Vagina (tissue), 2 donors: ENCODE results near the gene GTF2IRD1. TPM values are rescaled to one million over a fixed set of nuclear protein-coding genes. Genes with fewer than 3 reads are reported as not detected.
"Not testable (repeated sequence)": the region's sequence is repeated elsewhere in the genome, so short reads cannot be mapped to it uniquely, and the experiment has no call there.

Experiments
- DNase-seq, 2 donors: peaks; one replicate each; pipeline ENCODE4 v3.0.0-alpha.2; 2017; ENCODE audit errors: extremely low spot score in 2 of 2
- H3K27ac ChIP-seq: fragments of 200-600 bp; sonication (generic); one replicate; pipeline ENCODE4 v1.5.1; 2019
- H3K27me3 ChIP-seq: fragments of 200-600 bp; sonication (generic); one replicate; pipeline ENCODE4 v1.5.1; 2019
- H3K36me3 ChIP-seq, 2 donors: fragments of 200-600 bp; sonication (generic); one replicate each; pipeline ENCODE4 v1.5.1; 2017 to 2019
- H3K4me1 ChIP-seq: fragments of 200-600 bp; sonication (generic); one replicate; pipeline ENCODE4 v1.5.1; 2019
- H3K4me3 ChIP-seq, 2 donors: fragments of 200-600 bp; sonication (generic); 1 replicate in 1 of 2; 2 replicates in 1 of 2; pipeline ENCODE4 v1.5.1; 2016 to 2019
- H3K9me3 ChIP-seq: fragments of 200-600 bp; sonication (generic); one replicate; pipeline ENCODE4 v1.5.1; 2019
- CTCF ChIP-seq, 3 experiments: fragments of 450-650 bp in 2 of 3; fragments of 200-600 bp in 1 of 3; sonication (generic) in 1 of 3; IDR thresholded peaks; one replicate each; pipeline ENCODE4 v1.5.1; 2017 to 2019; ENCODE audit warnings: antibody characterized with exemption in 3 of 3, mild to moderate bottlenecking in 2 of 3, moderate library complexity in 2 of 3
- POLR2A ChIP-seq, 2 donors: fragments of 450-650 bp; IDR thresholded peaks; one replicate each; pipeline ENCODE4 v1.6.1; 2017; ENCODE audit warnings: antibody characterized with exemption in 2 of 2, mild to moderate bottlenecking in 2 of 2, moderate library complexity in 2 of 2
- POLR2AphosphoS5 ChIP-seq, 2 donors: sonication (generic); formaldehyde crosslinking; IDR thresholded peaks; one replicate each; pipeline ENCODE4 v1.9.0; 2017; ENCODE audit warnings: antibody characterized with exemption in 2 of 2, mild to moderate bottlenecking in 2 of 2, low read depth in 1 of 2; ENCODE audit not compliant: insufficient read depth in 1 of 2
- intact Hi-C: fragments of 100-400 bp; cut with DNase I; formaldehyde crosslinking; loops from one replicate; pipeline ENCODE4 v1.15.1; 2023
- total RNA-seq: library from RNA; depleted of rRNA; stranded (reverse); fragments of >200 nt; gene quantifications from one replicate; pipeline ENCODE4 v1.2.3, GENCODE V29; 2016

The GTF2IRD1 gene
- total RNA-seq, 1 donor from 2014 or later: 33.6 TPM

- TF ChIP-seq CTCF (IDR thresholded peaks at IDR 0.05) (no peak), POLR2A (IDR thresholded peaks at IDR 0.05) (no peak), POLR2AphosphoS5 (IDR thresholded peaks at IDR 0.05; ENCODE audit: insufficient read depth in 1 of 2, low read depth in 1 of 2) (no peak)
- intact Hi-C loops: no loop called here
- no peak for DNase-seq
These were observed 35.2 kb upstream of the GTF2IRD1 start for GRCh38 chr7:74418538-74418937.

GRCh38 chr7:74419232-74419631 lies 34.5 kb upstream of the GTF2IRD1 start:
- H3K4me3 ChIP-seq, intact Hi-C loops: not testable (repeated sequence)

More at GRCh38 chr7:74418538-74418937, 35.2 kb upstream of the GTF2IRD1 start:
- Histone ChIP-seq H3K4me3 (no peak overlapping the region), H3K27ac (no peak overlapping the region), H3K27me3 (no peaks in the 10 kb centered on the region), H3K4me1 (peaks cover 7% of the 10 kb centered on the region), H3K9me3 (no peaks in the 10 kb centered on the region), H3K36me3 (no peaks in the 10 kb centered on the region)

GRCh38 chr7:74420006-74420405 lies 33.7 kb upstream of the GTF2IRD1 start:
- H3K36me3 ChIP-seq: no peaks in the 10 kb centered on the region
- H3K9me3 ChIP-seq: no peaks in the 10 kb centered on the region
- no peak for DNase-seq
- intact Hi-C loops: loop anchor here (10.0 kb wide), 1 partner anchor 145 kb away; no protein-coding TSS in a partner anchor
- no peak overlapping the region for H3K4me3 ChIP-seq
- H3K27ac ChIP-seq: no peak overlapping the region
- peaks cover 7% of the 10 kb centered on the region for H3K4me1 ChIP-seq
- H3K27me3 ChIP-seq: no peaks in the 10 kb centered on the region
- TF ChIP-seq POLR2AphosphoS5 (IDR thresholded peaks at IDR 0.05; ENCODE audit: insufficient read depth in 1 of 2, low read depth in 1 of 2): no peak
- no peak for TF ChIP-seq CTCF (IDR thresholded peaks at IDR 0.05)
- no peak for TF ChIP-seq POLR2A (IDR thresholded peaks at IDR 0.05)

More at GRCh38 chr7:74419232-74419631, 34.5 kb upstream of the GTF2IRD1 start:
- not testable (repeated sequence) for H3K27ac ChIP-seq, DNase-seq, H3K4me1 ChIP-seq, H3K36me3 ChIP-seq, H3K27me3 ChIP-seq, H3K9me3 ChIP-seq

GRCh38 chr7:74424291-74424880 lies 29.3 kb upstream of the GTF2IRD1 start:
- intact Hi-C loops: loop anchor here (10.0 kb wide), 1 partner anchor 140 kb away; no protein-coding TSS in a partner anchor
- H3K9me3 ChIP-seq: no peaks in the 10 kb centered on the region
- no peak for DNase-seq
- no peaks in the 10 kb centered on the region for H3K4me1 ChIP-seq
- H3K27ac ChIP-seq: no peak overlapping the region
- TF ChIP-seq CTCF (IDR thresholded peaks at IDR 0.05): no peak
- no peak for TF ChIP-seq POLR2A (IDR thresholded peaks at IDR 0.05)
- TF ChIP-seq POLR2AphosphoS5 (IDR thresholded peaks at IDR 0.05; ENCODE audit: insufficient read depth in 1 of 2, low read depth in 1 of 2): no peak
- no peaks in the 10 kb centered on the region for H3K36me3 ChIP-seq
- no peak overlapping the region for H3K4me3 ChIP-seq
- H3K27me3 ChIP-seq: no peaks in the 10 kb centered on the region

GRCh38 chr7:74428023-74428422 lies 25.7 kb upstream of the GTF2IRD1 start:
- Histone ChIP-seq H3K27me3 (no peaks in the 10 kb centered on the region), H3K4me3 (no peak overlapping the region), H3K36me3 (no peaks in the 10 kb centered on the region), H3K4me1 (no peaks in the 10 kb centered on the region), H3K27ac (no peak overlapping the region), H3K9me3 (no peaks in the 10 kb centered on the region)
- no peak for DNase-seq
- no peak for TF ChIP-seq POLR2AphosphoS5 (IDR thresholded peaks at IDR 0.05; ENCODE audit: insufficient read depth in 1 of 2, low read depth in 1 of 2)
- TF ChIP-seq CTCF (IDR thresholded peaks at IDR 0.05): no peak
- TF ChIP-seq POLR2A (IDR thresholded peaks at IDR 0.05): no peak
- intact Hi-C loops: loop anchor here (10.0 kb wide), 1 partner anchor 137 kb away; no protein-coding TSS in a partner anchor
